Activated CD4-positive, CD25-positive, alpha-beta regulatory T cell treated with anti-CD3 and anti-CD28 coated beads, Interleukin-2, amount 50 U/mL, for 24 hours (primary cell): ENCODE measurements around the gene TSPAN7.

Source experiments
- ATAC-seq, 2 donors: fragments of 150-1000 bp; cut with Tn5 transposase; one replicate each; pipeline ENCODE4 v1.10.0; 2021; ENCODE audit warnings: mild to moderate bottlenecking in 1 of 2, moderate library complexity in 1 of 2

Gene TSPAN7

GRCh38 chrX:38596939-38597338 is 35.6 kb downstream of the TSPAN7 start:
- no peak for ATAC-seq

- no peak for ATAC-seq
Observed at GRCh38 chrX:38599796-38600755, 38.7 kb downstream of the TSPAN7 start.

- ATAC-seq: no peak
Observed at GRCh38 chrX:38601866-38602265, 40.5 kb downstream of the TSPAN7 start.

- no peak for ATAC-seq
Observed at GRCh38 chrX:38606821-38607220, 45.5 kb downstream of the TSPAN7 start.

- ATAC-seq: no peak
Observed at GRCh38 chrX:38607976-38608375, 46.6 kb downstream of the TSPAN7 start.

- no peak for ATAC-seq
Observed at GRCh38 chrX:38610849-38611248, 49.5 kb downstream of the TSPAN7 start.

- ATAC-seq: no peak
Observed at GRCh38 chrX:38612281-38612680, 50.9 kb downstream of the TSPAN7 start.

- ATAC-seq: no peak
Observed at GRCh38 chrX:38614485-38614884, 53.1 kb downstream of the TSPAN7 start.

GRCh38 chrX:38616904-38617303 is 55.6 kb downstream of the TSPAN7 start:
- no peak for ATAC-seq

- ATAC-seq: no peak
Observed at GRCh38 chrX:38618180-38618579, 56.8 kb downstream of the TSPAN7 start.

- ATAC-seq: no peak
Observed at GRCh38 chrX:38620623-38621022, 59.3 kb downstream of the TSPAN7 start.

- no peak for ATAC-seq
Observed at GRCh38 chrX:38626296-38626695, 65.0 kb downstream of the TSPAN7 start.

GRCh38 chrX:38627683-38628082 is 66.3 kb downstream of the TSPAN7 start:
- peak in 1 of 2 donors; percentile 63 for ATAC-seq

- ATAC-seq: no peak
Observed at GRCh38 chrX:38628587-38628986, 67.2 kb downstream of the TSPAN7 start.

- ATAC-seq: no peak
Observed at GRCh38 chrX:38632516-38632915, 71.2 kb downstream of the TSPAN7 start.

GRCh38 chrX:38634665-38635064 is 73.3 kb downstream of the TSPAN7 start:
- ATAC-seq: no peak

GRCh38 chrX:38636949-38637819 is 75.8 kb downstream of the TSPAN7 start:
- no peak for ATAC-seq

- no peak for ATAC-seq
Observed at GRCh38 chrX:38638952-38639529, 77.7 kb downstream of the TSPAN7 start.

- no peak for ATAC-seq
Observed at GRCh38 chrX:38639730-38640129, 78.4 kb downstream of the TSPAN7 start.

- no peak for ATAC-seq
Observed at GRCh38 chrX:38641197-38641596, 79.9 kb downstream of the TSPAN7 start.

GRCh38 chrX:38643903-38644302 is 82.6 kb downstream of the TSPAN7 start:
- no peak for ATAC-seq

- ATAC-seq: no peak
Observed at GRCh38 chrX:38646129-38646528, 84.8 kb downstream of the TSPAN7 start.

GRCh38 chrX:38649221-38649620 is 87.9 kb downstream of the TSPAN7 start:
- ATAC-seq: no peak
